NB4 (cell line): ENCODE measurements around the gene MTHFSD.

Experiments used
- CTCF ChIP-seq: IDR thresholded peaks from one replicate; pipeline ENCODE4 v1.5.1; 2012; ENCODE audit warnings: low read depth, low read length
- POLR2A ChIP-seq: IDR thresholded peaks from 2 replicates; pipeline ENCODE4 v1.6.1; 2011; ENCODE audit warnings: mild to moderate bottlenecking; ENCODE audit not compliant: insufficient read length; ENCODE audit errors: extremely low read depth

GRCh38 chr16:86581458-86581857, 26.4 kb upstream of the MTHFSD start:
- TF ChIP-seq CTCF = no peak
- TF ChIP-seq POLR2A = no peak
